Endothelial cell of umbilical vein (primary cell): Measurements from ENCODE around the gene COG5. TPM values are rescaled to one million over a fixed set of nuclear protein-coding genes. Genes with fewer than 3 reads are reported as not detected.

Experiments
- BruUV-seq: library from RNA; stranded (reverse); fragments of 400-500 nt; replicated peaks from 2 replicates; lab custom pipeline; 2021; lab: Mats Ljungman, UMichigan
- CTCF ChIA-PET: fragments of 300-600, 350-600 bp; sonication (Branson Sonifier 250); formaldehyde crosslinking; loops from one replicate; lab custom pipeline; 2021; ENCODE audit warnings: antibody characterized with exemption, inconsistent platforms; lab: Charles Lee
- POLR2A ChIA-PET: fragments of 300-600, 350-600 bp; sonication (Branson Sonifier 250); formaldehyde crosslinking; loops from one replicate; lab custom pipeline; 2021; ENCODE audit warnings: antibody characterized with exemption, inconsistent platforms; lab: Charles Lee
- DNase-seq: peaks from one replicate; pipeline ENCODE4 v3.0.0-alpha.2; 2011; ENCODE audit warnings: low read depth, low spot score
- FAIRE-seq: peaks from 2 replicates; lab custom pipeline; 2011; peaks lifted over from hg19 to GRCh38; lab: Jason Lieb, UNC
- H2AFZ ChIP-seq: 2 replicates; pipeline ENCODE4 v1.6.0; 2012; ENCODE audit warnings: low read depth, low read length, control low read depth, inconsistent platforms
- H3K27ac ChIP-seq: 2 replicates; pipeline ENCODE4 v1.5.1; 2011; ENCODE audit warnings: low read depth, mild to moderate bottlenecking, control low read depth, low read length, moderate library complexity; ENCODE audit not compliant: insufficient read depth
- H3K27me3 ChIP-seq, 2 experiments: 2 replicates each; pipeline versions ENCODE4 v1.6.0 to v1.6.1; 2011; ENCODE audit warnings: low read length in 2 of 2, mixed read lengths in 1 of 2; ENCODE audit not compliant: control insufficient read depth in 2 of 2, insufficient read depth in 2 of 2
- H3K36me3 ChIP-seq, 2 experiments: 2 replicates in 1 of 2; 3 replicates in 1 of 2; pipeline ENCODE4 v1.5.1; 2011; ENCODE audit warnings: low read length in 2 of 2, mild to moderate bottlenecking in 1 of 2, moderate library complexity in 1 of 2; ENCODE audit not compliant: control insufficient read depth in 2 of 2, insufficient read depth in 2 of 2; ENCODE audit errors: extremely low read depth in 1 of 2
- H3K4me1 ChIP-seq: 3 replicates; pipeline ENCODE4 v1.5.1; 2011; ENCODE audit warnings: mild to moderate bottlenecking, low read length; ENCODE audit not compliant: control insufficient read depth, insufficient read depth; ENCODE audit errors: extremely low read depth
- H3K4me2 ChIP-seq: 2 replicates; pipeline ENCODE4 v1.6.1; 2011; ENCODE audit warnings: low read length, control low read depth, mixed read lengths; ENCODE audit not compliant: insufficient read depth
- H3K4me3 ChIP-seq, 3 experiments: fragments of 200-600 bp in 1 of 3; sonication (generic), shearing (Covaris generic) in 1 of 3; replicated peaks in 1 of 3; 2 replicates each; pipeline ENCODE4 v1.5.1; 2011 to 2016; ENCODE audit warnings: control low read depth in 3 of 3, low read length in 3 of 3, mild to moderate bottlenecking in 2 of 3, inconsistent platforms in 1 of 3, low read depth in 1 of 3, moderate library complexity in 1 of 3; ENCODE audit not compliant: insufficient read depth in 1 of 3
- H3K79me2 ChIP-seq: 2 replicates; pipeline ENCODE4 v1.6.0; 2012; ENCODE audit warnings: low read length, inconsistent platforms; ENCODE audit not compliant: control insufficient read depth, insufficient read depth
- H3K9ac ChIP-seq: replicated peaks from 2 replicates; pipeline ENCODE3; 2011; ENCODE audit warnings: low read length, control low read depth; ENCODE audit not compliant: insufficient read depth; ENCODE audit errors: extremely low read depth
- H3K9me1 ChIP-seq: replicated peaks from 3 replicates; pipeline ENCODE4 v1.6.0; 2011; ENCODE audit warnings: mild to moderate bottlenecking, low read length; ENCODE audit not compliant: control insufficient read depth, insufficient read depth; ENCODE audit errors: extremely low read depth
- H3K9me3 ChIP-seq: replicated peaks from 2 replicates; pipeline ENCODE4 v1.5.1; 2012; ENCODE audit warnings: low read length, inconsistent platforms; ENCODE audit not compliant: control insufficient read depth, insufficient read depth
- H4K20me1 ChIP-seq: replicated peaks from 2 replicates; pipeline ENCODE3; 2011; ENCODE audit warnings: mild to moderate bottlenecking, low read length; ENCODE audit not compliant: control insufficient read depth, insufficient read depth; ENCODE audit errors: extremely low read depth
- EZH2 ChIP-seq: IDR thresholded peaks from 2 replicates; pipeline ENCODE4 v1.6.1; 2012; ENCODE audit warnings: borderline replicate concordance, low read depth, mild to moderate bottlenecking, moderate library complexity, low read length, inconsistent platforms; ENCODE audit not compliant: severe bottlenecking
- FOS ChIP-seq: IDR thresholded peaks from 2 replicates; pipeline ENCODE4 v1.6.1; 2011; ENCODE audit warnings: mild to moderate bottlenecking, low read length, moderate library complexity, borderline replicate concordance; ENCODE audit not compliant: insufficient read depth
- GATA2 ChIP-seq: IDR thresholded peaks from 2 replicates; pipeline ENCODE4 v1.7.0; 2011; ENCODE audit warnings: low read depth, mild to moderate bottlenecking, moderate library complexity, mixed read lengths, low read length; ENCODE audit not compliant: insufficient read length, insufficient read depth
- JUN ChIP-seq: IDR thresholded peaks from 2 replicates; pipeline ENCODE4 v1.6.1; 2011; ENCODE audit warnings: borderline replicate concordance, low read depth; ENCODE audit not compliant: insufficient read length, insufficient read depth
- MAX ChIP-seq: IDR thresholded peaks from 2 replicates; pipeline ENCODE4 v1.6.1; 2011; ENCODE audit not compliant: insufficient read depth, insufficient read length
- MYC ChIP-seq: IDR thresholded peaks from one replicate; pipeline ENCODE4 v1.6.1; 2011; ENCODE audit warnings: mild to moderate bottlenecking, low read depth, low read length
- POLR2A ChIP-seq: IDR thresholded peaks from 2 replicates; pipeline ENCODE4 v1.6.1; 2012; ENCODE audit warnings: low read depth, mild to moderate bottlenecking, control low read depth, low read length
- POLR2AphosphoS5 ChIP-seq: IDR thresholded peaks from 2 replicates; pipeline ENCODE4 v1.6.1; 2012; ENCODE audit warnings: low read depth, mild to moderate bottlenecking, control low read depth, low read length, moderate library complexity; ENCODE audit not compliant: insufficient read depth
- dilution Hi-C: fragments of 300-500 bp; cut with MboI; formaldehyde crosslinking; loops from one replicate; pipeline ENCODE4 v1.15.0; 2019; ENCODE audit warnings: low sequenced_read_pairs; ENCODE audit not compliant: extremely low pct_ligation_motif_present
- intact Hi-C: fragments of 100-400 bp; cut with micrococcal nuclease; formaldehyde crosslinking; loops from one replicate; pipeline ENCODE4 v1.10.0; 2022
- polyA plus RNA-seq, 4 experiments: library from polyadenylated mRNA; depleted of rRNA in 3 of 4; stranded (reverse) in 3 of 4; unstranded in 1 of 4; fragments of >200 nt; gene quantifications; 2 replicates each; pipeline versions ENCODE4 v1.2.1 to v1.2.3, GENCODE V29; 2011 to 2012; ENCODE audit warnings: missing spikeins in 1 of 4
- total RNA-seq: library from RNA; stranded (reverse); gene quantifications from 2 replicates; pipeline ENCODE4 v1.2.3, GENCODE V29; 2021
- TF ChIP-seq, protein P1 (sequence below), 2 donors: IDR thresholded peaks; 1 replicate in 1 of 2; 2 replicates in 1 of 2; pipeline ENCODE4 v1.5.1; 2011; ENCODE audit warnings: low read length in 2 of 2, mild to moderate bottlenecking in 2 of 2, moderate library complexity in 2 of 2, control low read depth in 1 of 2, inconsistent platforms in 1 of 2, low read depth in 1 of 2; ENCODE audit not compliant: insufficient read depth in 1 of 2; ENCODE audit errors: extremely low read depth in 1 of 2

Gene COG5
- total and polyA plus RNA-seq, 2 donors (not counting 3 experiments of a cell fraction or from before 2014, with no cell fraction given) = 18.8 to 45.3 TPM

DNA sequence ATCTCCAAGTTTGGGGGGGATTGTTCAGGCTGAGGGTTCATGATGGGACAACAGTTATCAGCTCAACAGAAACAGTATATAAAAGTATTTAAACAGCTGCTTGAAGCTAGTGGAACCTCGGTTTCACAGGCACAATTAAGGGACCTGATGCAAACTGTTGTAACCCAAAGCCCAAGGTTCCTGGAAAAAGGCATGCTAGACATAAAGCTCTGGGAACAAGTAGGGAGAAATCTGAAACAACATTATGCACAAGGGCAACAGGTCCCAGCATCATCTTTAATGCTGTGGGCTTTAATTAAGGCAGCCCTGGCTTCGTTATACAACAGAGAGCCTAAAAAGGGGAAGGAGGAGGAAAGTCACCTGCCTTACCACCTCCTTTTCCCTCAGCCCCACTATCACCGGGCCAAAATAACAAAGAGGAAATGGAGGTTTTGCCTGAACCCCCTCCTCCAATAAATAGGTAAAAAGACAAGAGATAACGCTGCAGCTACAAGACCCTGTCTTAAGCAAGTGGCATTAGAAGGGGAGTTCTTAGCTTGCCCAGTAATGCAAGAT lies 177.1 kb downstream of the COG5 start:
- H3K36me3 ChIP-seq = no peaks in the 10 kb centered on the region
- no peak overlapping the region for H3K4me3 ChIP-seq
- POLR2A ChIA-PET = no interaction called here
- H3K79me2 ChIP-seq = no peaks in the 10 kb centered on the region
- TF ChIP-seq POLR2AphosphoS5 (no peak), POLR2A (no peak), MYC (no peak), FOS (no peak), MAX (no peak), JUN (no peak), GATA2 (no peak), EZH2 (no peak)
- TF ChIP-seq, protein P1, sequence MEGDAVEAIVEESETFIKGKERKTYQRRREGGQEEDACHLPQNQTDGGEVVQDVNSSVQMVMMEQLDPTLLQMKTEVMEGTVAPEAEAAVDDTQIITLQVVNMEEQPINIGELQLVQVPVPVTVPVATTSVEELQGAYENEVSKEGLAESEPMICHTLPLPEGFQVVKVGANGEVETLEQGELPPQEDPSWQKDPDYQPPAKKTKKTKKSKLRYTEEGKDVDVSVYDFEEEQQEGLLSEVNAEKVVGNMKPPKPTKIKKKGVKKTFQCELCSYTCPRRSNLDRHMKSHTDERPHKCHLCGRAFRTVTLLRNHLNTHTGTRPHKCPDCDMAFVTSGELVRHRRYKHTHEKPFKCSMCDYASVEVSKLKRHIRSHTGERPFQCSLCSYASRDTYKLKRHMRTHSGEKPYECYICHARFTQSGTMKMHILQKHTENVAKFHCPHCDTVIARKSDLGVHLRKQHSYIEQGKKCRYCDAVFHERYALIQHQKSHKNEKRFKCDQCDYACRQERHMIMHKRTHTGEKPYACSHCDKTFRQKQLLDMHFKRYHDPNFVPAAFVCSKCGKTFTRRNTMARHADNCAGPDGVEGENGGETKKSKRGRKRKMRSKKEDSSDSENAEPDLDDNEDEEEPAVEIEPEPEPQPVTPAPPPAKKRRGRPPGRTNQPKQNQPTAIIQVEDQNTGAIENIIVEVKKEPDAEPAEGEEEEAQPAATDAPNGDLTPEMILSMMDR (IDR thresholded peaks at IDR 0.05; ENCODE audit: extremely low read depth in 1 of 2, insufficient read depth in 1 of 2, low read depth in 1 of 2, low read length in 2 of 2) = no peak
- H4K20me1 ChIP-seq = no peaks in the 10 kb centered on the region
- H3K27me3 ChIP-seq = no peaks in the 10 kb centered on the region
- no peak overlapping the region for H3K9ac ChIP-seq
- dilution Hi-C loops (no loop called here), intact Hi-C loops (no loop called here)
- H3K27ac ChIP-seq = no peak overlapping the region
- H2AFZ ChIP-seq = no peak overlapping the region
- FAIRE-seq (no peak), DNase-seq (no peak)
- H3K9me3 ChIP-seq = no peaks in the 10 kb centered on the region
- no peak overlapping the region for H3K4me2 ChIP-seq
- peaks cover 10% of the 10 kb centered on the region for H3K4me1 ChIP-seq
- no TSS peak for BruUV-seq
- no peaks in the 10 kb centered on the region for H3K9me1 ChIP-seq
- CTCF ChIA-PET = interaction anchor here (1.5 kb wide), 1 partner anchor 12 kb away, joined by 8 read pairs; no protein-coding TSS in a partner anchor
